DOHH2 (cell line): ENCODE data around the gene CRELD1.

Experiments
- H3F3A ChIP-seq: fragments of 200-600 bp; sonication (generic), shearing (Covaris generic); 2 replicates; pipeline ENCODE4 v1.6.0; 2016; ENCODE audit warnings: antibody characterized with exemption, mild to moderate bottlenecking; ENCODE audit not compliant: control insufficient read depth, insufficient read depth
- H3K27ac ChIP-seq: fragments of 200-600 bp; sonication (generic); 2 replicates; pipeline ENCODE4 v1.5.1; 2014; ENCODE audit warnings: low read depth, mild to moderate bottlenecking, low read length, moderate library complexity
- H3K27me3 ChIP-seq: fragments of 200-600 bp; sonication (generic); 2 replicates; pipeline ENCODE4 v1.6.1; 2014; ENCODE audit warnings: mild to moderate bottlenecking, low read length, mixed read lengths; ENCODE audit not compliant: control insufficient read depth
- H3K36me3 ChIP-seq: fragments of 200-600 bp; sonication (generic); 2 replicates; pipeline ENCODE4 v1.6.1; 2014; ENCODE audit warnings: mild to moderate bottlenecking, low read length, moderate library complexity, mixed read lengths; ENCODE audit not compliant: control insufficient read depth
- H3K4me1 ChIP-seq: fragments of 200-600 bp; sonication (generic); 2 replicates; pipeline ENCODE4 v1.6.1; 2014; ENCODE audit warnings: mild to moderate bottlenecking, low read length, mixed read lengths; ENCODE audit not compliant: control insufficient read depth
- H3K4me2 ChIP-seq: fragments of 200-600 bp; sonication (generic); 2 replicates; pipeline ENCODE4 v1.6.0; 2014; ENCODE audit warnings: mild to moderate bottlenecking, low read length, moderate library complexity
- H3K4me3 ChIP-seq: fragments of 200-600 bp; sonication (generic); 2 replicates; pipeline ENCODE4 v1.5.1; 2014; ENCODE audit warnings: mild to moderate bottlenecking, low read length, mixed read lengths
- H3K79me2 ChIP-seq: fragments of 200-600 bp; sonication (generic); 2 replicates; pipeline ENCODE4 v1.6.1; 2014; ENCODE audit warnings: mild to moderate bottlenecking, low read length, mixed read lengths; ENCODE audit not compliant: control insufficient read depth
- H3K9me2 ChIP-seq: fragments of 200-600 bp; sonication (generic); replicated peaks from 2 replicates; pipeline ENCODE4 v1.6.1; 2014; ENCODE audit warnings: mild to moderate bottlenecking, low read length, mixed read lengths; ENCODE audit not compliant: control insufficient read depth
- H3K9me3 ChIP-seq: fragments of 200-600 bp; sonication (generic); 2 replicates; pipeline ENCODE4 v1.6.1; 2014; ENCODE audit warnings: antibody characterized with exemption, low read length, mixed read lengths; ENCODE audit not compliant: control insufficient read depth, insufficient read depth
- H4K20me1 ChIP-seq: fragments of 200-600 bp; sonication (generic); 2 replicates; pipeline ENCODE4 v1.6.0; 2014; ENCODE audit warnings: low read depth, mild to moderate bottlenecking, antibody characterized with exemption, low read length, moderate library complexity; ENCODE audit not compliant: control insufficient read depth, insufficient read depth
- EZH2phosphoT487 ChIP-seq: fragments of 200-600 bp; sonication (generic); IDR thresholded peaks from 2 replicates; pipeline ENCODE4 v1.6.1; 2017; ENCODE audit warnings: borderline replicate concordance, mild to moderate bottlenecking, antibody characterized with exemption, low read length, moderate library complexity, mixed read lengths
- TF ChIP-seq, protein P1 (sequence below): fragments of 200-600 bp; sonication (generic); IDR thresholded peaks from one replicate; pipeline ENCODE4 v1.5.1; 2014; ENCODE audit warnings: antibody characterized with exemption, mild to moderate bottlenecking, low read depth, low read length; ENCODE audit not compliant: poor library complexity, severe bottlenecking

Gene CRELD1, protein sequence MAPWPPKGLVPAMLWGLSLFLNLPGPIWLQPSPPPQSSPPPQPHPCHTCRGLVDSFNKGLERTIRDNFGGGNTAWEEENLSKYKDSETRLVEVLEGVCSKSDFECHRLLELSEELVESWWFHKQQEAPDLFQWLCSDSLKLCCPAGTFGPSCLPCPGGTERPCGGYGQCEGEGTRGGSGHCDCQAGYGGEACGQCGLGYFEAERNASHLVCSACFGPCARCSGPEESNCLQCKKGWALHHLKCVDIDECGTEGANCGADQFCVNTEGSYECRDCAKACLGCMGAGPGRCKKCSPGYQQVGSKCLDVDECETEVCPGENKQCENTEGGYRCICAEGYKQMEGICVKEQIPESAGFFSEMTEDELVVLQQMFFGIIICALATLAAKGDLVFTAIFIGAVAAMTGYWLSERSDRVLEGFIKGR

DNA sequence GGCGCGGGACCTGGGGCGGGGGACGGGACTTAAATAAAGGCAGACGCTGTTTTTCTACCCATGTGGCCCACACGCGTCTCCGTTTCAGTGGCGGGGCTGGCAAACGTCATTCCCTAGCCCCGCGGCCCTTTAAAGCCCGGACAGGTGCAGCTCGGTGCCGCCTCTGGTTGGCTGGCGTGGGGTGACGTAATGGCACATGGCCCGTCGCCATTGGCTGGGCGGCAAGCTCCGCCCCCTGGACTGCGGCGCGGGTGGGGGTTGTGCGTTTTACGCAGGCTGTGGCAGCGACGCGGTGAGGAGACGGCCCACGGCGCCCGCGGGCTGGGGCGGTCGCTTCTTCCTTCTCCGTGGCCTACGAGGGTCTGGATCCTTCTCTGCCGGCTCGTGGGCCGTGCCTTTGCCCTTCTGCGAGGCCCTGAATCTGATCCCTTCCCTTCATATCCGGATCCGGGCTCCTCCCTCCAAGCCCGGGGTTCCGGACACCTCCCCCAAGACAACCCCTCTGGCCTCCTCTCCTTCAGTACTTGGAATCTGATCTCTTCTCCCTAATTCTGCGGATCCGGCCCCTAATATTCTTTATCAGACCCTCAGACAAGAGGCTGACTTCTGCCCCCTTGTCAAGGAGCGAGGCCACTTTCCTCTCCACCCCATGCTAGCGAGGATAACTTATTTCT, at the start of gene CRELD1:
TSS of gene CRELD1 (plus strand) at position 274 of the 674 bp plus-strand sequence. CDS start 605 bp downstream, outside the sequence.
- Histone ChIP-seq H3K4me1 (peaks cover 36% of the 10 kb centered on the region), H3K9me2 (no peaks in the 10 kb centered on the region), H3K79me2 (peaks cover 22% of the 10 kb centered on the region), H3F3A (no peaks in the 10 kb centered on the region; the same call in 1 of the 2 replicates), H3K27me3 (no peaks in the 10 kb centered on the region), H3K9me3 (no peaks in the 10 kb centered on the region), H4K20me1 (no peaks in the 10 kb centered on the region), H3K27ac (peak within 1 kb of the TSS; percentile 54), H3K36me3 (peaks cover 27% of the 10 kb centered on the region), H3K4me2 (peak within 1 kb of the TSS; percentile 91), H3K4me3 (peak within 1 kb of the TSS; percentile 82)
- no peak for TF ChIP-seq EZH2phosphoT487

DNA sequence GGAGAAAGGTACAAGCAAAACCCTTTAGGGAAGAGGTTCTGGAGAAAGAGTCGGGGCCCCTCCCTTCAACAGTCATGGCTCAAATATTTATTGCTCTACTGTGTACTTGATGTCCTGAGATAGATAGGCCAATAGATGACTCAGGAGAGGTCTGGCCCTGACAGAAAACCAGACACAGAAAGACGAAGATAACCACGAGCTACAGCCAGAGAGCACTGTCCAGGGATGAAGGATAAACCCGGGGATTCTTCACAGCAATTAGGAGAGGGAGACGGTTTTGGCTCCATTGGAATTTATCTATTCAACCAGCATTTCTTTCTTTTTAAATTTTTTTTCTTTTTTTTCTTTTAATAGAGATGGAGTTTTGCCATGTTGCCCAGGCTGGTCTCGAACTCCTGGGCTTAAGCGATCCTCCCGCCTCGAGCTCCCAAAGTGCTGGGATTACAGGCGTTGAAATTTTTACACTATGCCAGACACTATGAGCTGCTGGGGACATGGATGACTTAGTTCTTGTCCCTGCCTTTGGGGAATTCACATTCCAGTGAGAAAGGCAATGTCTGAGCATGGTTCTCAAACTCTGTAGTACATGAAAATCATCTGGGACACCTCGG, 49.0 kb upstream of the CRELD1 start:
- Histone ChIP-seq H4K20me1 (no peaks in the 10 kb centered on the region), H3K9me3 (no peaks in the 10 kb centered on the region), H3K27ac (no peak overlapping the region), H3K4me2 (no peak overlapping the region), H3K79me2 (no peaks in the 10 kb centered on the region), H3K36me3 (no peaks in the 10 kb centered on the region), H3K4me3 (no peak overlapping the region), H3K4me1 (no peaks in the 10 kb centered on the region), H3K27me3 (peaks cover 2% of the 10 kb centered on the region; the same call in 1 of the 2 replicates), H3F3A (no peaks in the 10 kb centered on the region), H3K9me2 (no peaks in the 10 kb centered on the region)
- TF ChIP-seq EZH2phosphoT487: no peak
- TF ChIP-seq, protein P1, sequence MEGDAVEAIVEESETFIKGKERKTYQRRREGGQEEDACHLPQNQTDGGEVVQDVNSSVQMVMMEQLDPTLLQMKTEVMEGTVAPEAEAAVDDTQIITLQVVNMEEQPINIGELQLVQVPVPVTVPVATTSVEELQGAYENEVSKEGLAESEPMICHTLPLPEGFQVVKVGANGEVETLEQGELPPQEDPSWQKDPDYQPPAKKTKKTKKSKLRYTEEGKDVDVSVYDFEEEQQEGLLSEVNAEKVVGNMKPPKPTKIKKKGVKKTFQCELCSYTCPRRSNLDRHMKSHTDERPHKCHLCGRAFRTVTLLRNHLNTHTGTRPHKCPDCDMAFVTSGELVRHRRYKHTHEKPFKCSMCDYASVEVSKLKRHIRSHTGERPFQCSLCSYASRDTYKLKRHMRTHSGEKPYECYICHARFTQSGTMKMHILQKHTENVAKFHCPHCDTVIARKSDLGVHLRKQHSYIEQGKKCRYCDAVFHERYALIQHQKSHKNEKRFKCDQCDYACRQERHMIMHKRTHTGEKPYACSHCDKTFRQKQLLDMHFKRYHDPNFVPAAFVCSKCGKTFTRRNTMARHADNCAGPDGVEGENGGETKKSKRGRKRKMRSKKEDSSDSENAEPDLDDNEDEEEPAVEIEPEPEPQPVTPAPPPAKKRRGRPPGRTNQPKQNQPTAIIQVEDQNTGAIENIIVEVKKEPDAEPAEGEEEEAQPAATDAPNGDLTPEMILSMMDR: no peak

DNA sequence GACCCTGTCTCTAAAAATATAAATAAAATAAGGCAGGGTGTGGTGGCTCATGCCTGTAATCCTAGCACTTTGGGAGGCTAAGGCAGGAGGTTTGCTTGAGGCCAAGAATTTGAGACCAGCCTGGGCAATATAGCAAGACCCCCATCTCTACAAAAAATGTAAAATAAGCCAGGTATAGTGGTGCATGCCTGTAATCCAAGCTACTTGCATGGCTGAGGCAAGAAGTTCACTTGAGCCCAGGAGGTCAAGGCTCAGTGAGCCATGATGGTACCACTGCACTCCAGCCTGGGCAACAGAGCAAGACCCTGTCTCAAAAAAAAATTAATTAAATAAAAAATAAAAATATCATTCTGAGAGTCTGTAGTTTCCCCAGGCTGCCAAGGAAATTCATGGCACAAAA, 47.3 kb upstream of the CRELD1 start:
- no peaks in the 10 kb centered on the region for H4K20me1 ChIP-seq
- H3K36me3 ChIP-seq: peaks cover 9% of the 10 kb centered on the region; the same call in 1 of the 2 replicates
- H3K79me2 ChIP-seq: peaks cover 10% of the 10 kb centered on the region
- TF ChIP-seq EZH2phosphoT487: no peak
- TF ChIP-seq, protein P1: no peak
- H3K27me3 ChIP-seq: no peaks in the 10 kb centered on the region
- H3K4me2 ChIP-seq: no peak overlapping the region
- no peaks in the 10 kb centered on the region for H3K9me2 ChIP-seq
- H3F3A ChIP-seq: no peaks in the 10 kb centered on the region
- H3K4me1 ChIP-seq: peaks cover 5% of the 10 kb centered on the region
- H3K4me3 ChIP-seq: no peak overlapping the region
- no peaks in the 10 kb centered on the region for H3K9me3 ChIP-seq
- H3K27ac ChIP-seq: no peak overlapping the region
